ENCODE measurements around the gene ROMO1. TPM values are rescaled to one million over a fixed set of nuclear protein-coding genes. Genes with fewer than 3 reads are reported as not detected.

The ROMO1 gene
- total RNA-seq, 2 donors from 2014 or later = 249 to 320 TPM

DNA sequence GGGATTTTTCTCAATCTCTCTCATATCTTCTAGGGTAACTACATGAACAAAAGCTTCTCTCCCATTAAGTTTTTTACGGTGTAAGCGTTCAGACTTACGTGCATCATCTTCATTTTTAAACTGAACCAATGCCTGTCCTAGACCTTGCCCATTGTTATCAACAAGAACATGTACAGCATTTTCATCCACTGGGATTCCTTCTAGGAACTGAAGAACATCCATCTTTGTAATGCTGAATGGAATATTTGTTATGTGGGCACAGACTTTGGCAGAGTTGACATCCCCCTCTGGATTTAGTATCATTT is 45.8 kb upstream of the ROMO1 start:
- TF ChIP-seq POLR2AphosphoS5 (IDR thresholded peaks at IDR 0.05) = no peak
- no peak for TF ChIP-seq POLR2A (IDR thresholded peaks at IDR 0.05)
- TF ChIP-seq, protein P1, sequence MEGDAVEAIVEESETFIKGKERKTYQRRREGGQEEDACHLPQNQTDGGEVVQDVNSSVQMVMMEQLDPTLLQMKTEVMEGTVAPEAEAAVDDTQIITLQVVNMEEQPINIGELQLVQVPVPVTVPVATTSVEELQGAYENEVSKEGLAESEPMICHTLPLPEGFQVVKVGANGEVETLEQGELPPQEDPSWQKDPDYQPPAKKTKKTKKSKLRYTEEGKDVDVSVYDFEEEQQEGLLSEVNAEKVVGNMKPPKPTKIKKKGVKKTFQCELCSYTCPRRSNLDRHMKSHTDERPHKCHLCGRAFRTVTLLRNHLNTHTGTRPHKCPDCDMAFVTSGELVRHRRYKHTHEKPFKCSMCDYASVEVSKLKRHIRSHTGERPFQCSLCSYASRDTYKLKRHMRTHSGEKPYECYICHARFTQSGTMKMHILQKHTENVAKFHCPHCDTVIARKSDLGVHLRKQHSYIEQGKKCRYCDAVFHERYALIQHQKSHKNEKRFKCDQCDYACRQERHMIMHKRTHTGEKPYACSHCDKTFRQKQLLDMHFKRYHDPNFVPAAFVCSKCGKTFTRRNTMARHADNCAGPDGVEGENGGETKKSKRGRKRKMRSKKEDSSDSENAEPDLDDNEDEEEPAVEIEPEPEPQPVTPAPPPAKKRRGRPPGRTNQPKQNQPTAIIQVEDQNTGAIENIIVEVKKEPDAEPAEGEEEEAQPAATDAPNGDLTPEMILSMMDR (IDR thresholded peaks at IDR 0.05) = no peak
- Histone ChIP-seq H3K9me3 (no peaks in the 10 kb centered on the region), H3K4me3 (no peak overlapping the region), H3K27me3 (replicated peaks; ENCODE audit: insufficient read depth) (no peaks in the 10 kb centered on the region), H3K4me1 (replicated peaks) (peaks cover 4% of the 10 kb centered on the region), H3K36me3 (peaks cover 6 to 11% of the 10 kb centered on the region in 2 donors), H3K27ac (no peak overlapping the region)
- intact Hi-C loops (cut with DNase I) = no loop called here
- WGBS = 94% methylated on average over 3 of the region's 3 CpGs
- no peak for DNase-seq (ENCODE audit: low spot score)

DNA sequence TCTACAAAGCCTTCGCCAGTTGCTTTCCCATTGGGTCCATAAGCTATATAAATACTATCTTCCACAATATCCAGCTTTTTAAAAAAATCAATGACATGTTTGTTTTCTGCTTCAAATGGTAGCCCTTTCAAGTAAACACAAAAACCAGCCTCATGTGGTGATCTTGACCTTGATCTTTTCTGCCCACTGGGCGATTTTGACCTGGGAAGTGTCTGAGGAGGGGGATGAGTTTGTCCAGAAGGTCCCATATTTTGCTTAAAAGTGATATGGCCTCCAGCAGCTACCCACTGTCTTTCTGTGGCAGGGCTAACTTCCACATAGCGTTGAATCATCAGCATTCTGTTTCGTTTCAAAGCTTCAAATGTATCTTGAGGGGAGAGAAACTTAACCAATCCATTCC is 45.3 kb upstream of the ROMO1 start:
- Histone ChIP-seq H3K27ac (no peak overlapping the region), H3K4me3 (no peak overlapping the region), H3K4me1 (replicated peaks) (peaks cover 4% of the 10 kb centered on the region), H3K36me3 (peaks cover 6 to 11% of the 10 kb centered on the region in 2 donors), H3K9me3 (no peaks in the 10 kb centered on the region), H3K27me3 (replicated peaks; ENCODE audit: insufficient read depth) (no peaks in the 10 kb centered on the region)
- TF ChIP-seq, protein P1 (IDR thresholded peaks at IDR 0.05) = no peak
- TF ChIP-seq POLR2AphosphoS5 (IDR thresholded peaks at IDR 0.05) (no peak), POLR2A (IDR thresholded peaks at IDR 0.05) (no peak)
- 95% methylated on average over 4 of the region's 4 CpGs for whole genome bisulfite sequencing
- intact Hi-C loops (cut with DNase I) = no loop called here
- DNase-seq (ENCODE audit: low spot score) = no peak

DNA sequence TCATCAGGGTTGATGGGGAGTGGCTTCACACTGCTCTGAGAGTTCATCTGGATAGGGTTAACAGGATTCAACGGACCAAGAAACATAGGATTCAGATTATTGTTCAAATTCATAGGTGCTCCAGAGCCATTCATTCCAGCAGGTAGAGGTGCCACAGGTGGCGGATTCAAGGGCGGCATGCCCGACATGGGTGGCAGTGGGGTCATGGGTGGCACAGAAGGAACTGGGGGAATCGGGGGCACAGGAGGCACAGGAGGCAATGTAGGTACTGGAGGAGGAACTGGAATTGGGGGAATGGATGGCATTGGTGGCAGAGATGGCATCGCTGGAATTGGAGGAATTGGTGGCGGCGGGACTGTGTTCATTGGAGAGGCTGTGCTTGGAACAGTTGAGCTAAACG is 44.8 kb upstream of the ROMO1 start:
- Histone ChIP-seq H3K4me1 (replicated peaks) (peaks cover 4% of the 10 kb centered on the region), H3K9me3 (no peaks in the 10 kb centered on the region), H3K36me3 (peaks cover 6 to 11% of the 10 kb centered on the region in 2 donors), H3K27me3 (replicated peaks; ENCODE audit: insufficient read depth) (no peaks in the 10 kb centered on the region), H3K27ac (no peak overlapping the region), H3K4me3 (no peak overlapping the region)
- TF ChIP-seq POLR2A (IDR thresholded peaks at IDR 0.05) (no peak), POLR2AphosphoS5 (IDR thresholded peaks at IDR 0.05) (no peak)
- TF ChIP-seq, protein P1 (IDR thresholded peaks at IDR 0.05) = no peak
- no peak for DNase-seq (ENCODE audit: low spot score)
- intact Hi-C loops (cut with DNase I) = no loop called here
- WGBS = 95% methylated on average over 9 of the region's 9 CpGs

DNA sequence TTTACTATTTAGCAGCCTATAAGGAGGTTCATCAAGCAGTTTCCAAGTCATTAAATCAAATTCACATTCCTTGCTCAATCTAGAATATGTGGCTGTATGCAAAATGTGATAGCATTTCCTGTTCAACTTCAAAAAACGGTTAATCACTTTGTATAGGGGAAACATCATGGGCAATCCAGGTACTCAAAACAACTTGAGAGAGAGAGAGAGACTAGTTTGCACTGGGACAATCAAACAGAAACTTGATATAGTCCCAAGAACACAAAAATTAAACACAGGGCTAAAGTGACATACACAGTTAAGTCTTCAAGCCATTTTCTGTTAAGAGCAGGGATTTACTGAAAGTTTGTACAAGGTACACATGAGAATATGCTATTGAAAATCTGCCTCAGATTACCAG is 41.9 kb upstream of the ROMO1 start:
- intact Hi-C loops (cut with DNase I) = no loop called here
- H3K36me3 ChIP-seq = peaks cover 6 to 11% of the 10 kb centered on the region in 2 donors
- TF ChIP-seq POLR2AphosphoS5 (IDR thresholded peaks at IDR 0.05) = no peak
- no peak for TF ChIP-seq POLR2A (IDR thresholded peaks at IDR 0.05)
- TF ChIP-seq, protein P1 (IDR thresholded peaks at IDR 0.05) = no peak
- peaks cover 4% of the 10 kb centered on the region for H3K4me1 ChIP-seq (replicated peaks)
- WGBS = 24% methylated on average over 1 of the region's 1 CpG
- H3K9me3 ChIP-seq = no peaks in the 10 kb centered on the region
- no peak for DNase-seq (ENCODE audit: low spot score)
- no peak overlapping the region for H3K4me3 ChIP-seq
- no peaks in the 10 kb centered on the region for H3K27me3 ChIP-seq (replicated peaks; ENCODE audit: insufficient read depth)
- H3K27ac ChIP-seq = no peak overlapping the region

DNA sequence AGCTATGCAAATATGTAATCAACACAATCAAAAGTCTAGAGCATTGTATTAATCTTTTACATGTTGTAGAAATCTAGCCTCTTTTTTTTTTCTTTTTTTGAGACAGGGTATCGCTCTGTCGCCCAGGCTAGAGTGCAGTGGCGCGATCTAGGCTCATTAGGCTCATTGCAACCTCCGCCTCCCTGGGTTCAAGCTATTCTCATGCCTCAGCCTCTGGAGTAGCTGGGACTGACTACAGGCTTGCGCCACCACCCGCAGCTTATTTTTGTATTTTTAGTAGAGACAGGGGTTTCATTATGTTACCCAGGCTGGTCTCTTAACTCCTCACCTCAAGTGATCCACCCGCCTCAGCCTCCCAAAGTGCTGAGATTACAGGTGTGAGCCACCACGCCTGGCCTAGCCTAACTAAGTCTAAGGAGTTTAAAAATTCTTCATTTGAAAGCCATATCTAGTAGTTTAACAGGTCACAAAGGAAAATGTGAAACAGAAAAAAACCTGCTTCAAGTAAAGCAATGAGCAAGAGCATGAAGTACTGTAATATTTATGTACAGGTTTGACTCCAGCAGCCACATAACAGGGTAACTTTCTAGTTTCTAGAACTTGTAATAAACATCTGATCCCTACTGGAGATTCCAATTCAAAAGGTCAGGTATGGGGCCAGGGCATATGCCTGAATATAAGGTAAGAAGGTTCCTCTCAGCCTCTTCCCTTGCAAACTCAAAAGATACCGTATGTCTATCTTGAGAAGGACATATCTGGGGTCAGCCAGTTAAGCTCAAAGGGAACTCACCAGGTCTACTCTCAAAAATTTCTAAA is 38.9 kb upstream of the ROMO1 start:
- TF ChIP-seq POLR2AphosphoS5 (IDR thresholded peaks at IDR 0.05) = no peak
- no peak for TF ChIP-seq POLR2A (IDR thresholded peaks at IDR 0.05)
- TF ChIP-seq, protein P1 (IDR thresholded peaks at IDR 0.05) = no peak
- Histone ChIP-seq H3K4me3 (no peak overlapping the region), H3K4me1 (replicated peaks) (peaks cover 4% of the 10 kb centered on the region), H3K9me3 (no peaks in the 10 kb centered on the region), H3K27ac (no peak overlapping the region), H3K36me3 (no peaks in the 10 kb centered on the region), H3K27me3 (replicated peaks; ENCODE audit: insufficient read depth) (no peaks in the 10 kb centered on the region)
- intact Hi-C loops (cut with DNase I) = loop anchor here (5.0 kb wide), 2 partner anchors 43 to 118 kb away; partner anchors contain the start of genes ERGIC3 and SPAG4
- DNase-seq (ENCODE audit: low spot score) = no peak
- 93% methylated on average over 10 of the region's 10 CpGs for WGBS

Measured in prostate gland (tissue), 2 donors.